DND-41 (cell line): ENCODE results near the gene TCF25.

Source experiments
- CTCF ChIP-seq: IDR thresholded peaks from 2 replicates; pipeline ENCODE4 v1.5.1; 2012; ENCODE audit warnings: borderline replicate concordance, low read length, moderate library complexity, mild to moderate bottlenecking; ENCODE audit not compliant: poor library complexity, severe bottlenecking; ENCODE audit errors: extremely low read depth
- EZH2 ChIP-seq: IDR thresholded peaks from 3 replicates; pipeline ENCODE4 v1.6.1; 2012; ENCODE audit warnings: borderline replicate concordance, low read depth, mild to moderate bottlenecking, moderate library complexity, low read length, inconsistent platforms; ENCODE audit not compliant: severe bottlenecking

- TF ChIP-seq CTCF: peak; percentile 98
- TF ChIP-seq EZH2: no peak
Observed at GRCh38 chr16:89860747-89861304, 12.6 kb upstream of the TCF25 start.
